K562 (cell line): Measurements from ENCODE around the gene MIX23. TPM values are rescaled to one million over a fixed set of nuclear protein-coding genes. Genes with fewer than 3 reads are reported as not detected.

ENCODE experiments used
- CHD1 ChIP-seq: fragments of 200-600 bp; sonication (generic); IDR thresholded peaks from one replicate; pipeline ENCODE4 v1.6.1; 2012; ENCODE audit warnings: mild to moderate bottlenecking, moderate library complexity, low read length, inconsistent platforms
- GABPB1 ChIP-seq: sonication (generic); formaldehyde crosslinking; IDR thresholded peaks from 2 replicates; pipeline ENCODE4 v1.8.0; 2022; ENCODE audit warnings: mild to moderate bottlenecking, missing genetic modification reagents
- HDAC2 ChIP-seq: fragments of 450-650 bp; IDR thresholded peaks from 2 replicates; pipeline ENCODE4 v1.6.1; 2016; ENCODE audit warnings: mild to moderate bottlenecking
- HDAC3 ChIP-seq: fragments of 450-650 bp; IDR thresholded peaks from 2 replicates; pipeline ENCODE4 v1.6.1; 2018; ENCODE audit warnings: borderline replicate concordance, mild to moderate bottlenecking, moderate library complexity; ENCODE audit not compliant: partially characterized antibody
- MAFF ChIP-seq: IDR thresholded peaks from 2 replicates; pipeline ENCODE4 v1.6.1; 2012; ENCODE audit warnings: low read length, improper control_type of control experiment
- NFXL1 ChIP-seq: fragments of 450-650 bp; formaldehyde crosslinking; IDR thresholded peaks from 2 replicates; pipeline ENCODE4 v1.4.0; 2021; ENCODE audit warnings: mild to moderate bottlenecking
- SREBF2 ChIP-seq: sonication (generic); formaldehyde crosslinking; IDR thresholded peaks from 2 replicates; pipeline ENCODE4 v1.4.0; 2020; ENCODE audit warnings: mild to moderate bottlenecking, missing genetic modification reagents
- SRSF9 ChIP-seq: fragments of 200-400 bp; formaldehyde crosslinking; IDR thresholded peaks from 2 replicates; pipeline ENCODE4 v1.6.1; 2017; ENCODE audit warnings: low read depth, low read length, borderline replicate concordance
- TBL1XR1 ChIP-seq, 2 experiments: IDR thresholded peaks; 2 replicates each; pipeline ENCODE4 v1.6.1; 2012; ENCODE audit warnings: improper control_type of control experiment in 2 of 2, low read length in 2 of 2, mild to moderate bottlenecking in 1 of 2
- TBP ChIP-seq: optimal IDR thresholded peaks from 2 replicates; pipeline ENCODE3; 2011; ENCODE audit warnings: low read depth, low read length, improper control_type of control experiment
- ZNF212 ChIP-seq: fragments of 450-650 bp; formaldehyde crosslinking; IDR thresholded peaks from 2 replicates; pipeline ENCODE4 v1.4.0; 2020; ENCODE audit warnings: mild to moderate bottlenecking
- ZNF41 ChIP-seq: fragments of 250-450 bp; sonication (Bioruptor Pico); conservative IDR thresholded peaks from 2 replicates; pipeline ENCODE4 v1.4.0; 2020; ENCODE audit warnings: mild to moderate bottlenecking
- ZNF699 ChIP-seq: fragments of 250-450 bp; sonication (Bioruptor Pico); IDR thresholded peaks from 2 replicates; pipeline ENCODE4 v1.8.0; 2021; ENCODE audit warnings: mild to moderate bottlenecking, moderate library complexity; ENCODE audit not compliant: insufficient replicate concordance
- polyA plus RNA-seq, 8 experiments: library from polyadenylated mRNA; depleted of rRNA in 4 of 8; stranded (reverse) in 5 of 8; unstranded in 3 of 8; fragments of >200 nt; fragmentation: Nextera tagmentation in 2 of 8; fragmentation: Illumina TruSeq in 1 of 8; extraction: Ambion mirVana in 2 of 8; extraction: Trizol in 1 of 8; gene quantifications; 2 replicates each; pipeline versions ENCODE4 v1.2.1 to v1.2.3, GENCODE V29; 2011 to 2014; ENCODE audit warnings: inconsistent platforms in 1 of 8, missing spikeins in 1 of 8
- total RNA-seq, 7 experiments: library from RNA; depleted of rRNA in 6 of 7; stranded (reverse); fragments of >200 nt in 6 of 7; fragmentation: Illumina TruSeq in 2 of 7; extraction: Trizol in 2 of 7; gene quantifications; 2 replicates each; pipeline versions ENCODE4 v1.2.1 to v1.2.3, GENCODE V29; 2011 to 2021; ENCODE audit warnings: low replicate concordance in 1 of 7
- TF ChIP-seq, protein P1 (sequence below): fragments of 250-450 bp; sonication (Bioruptor Pico); IDR thresholded peaks from 2 replicates; pipeline ENCODE4 v1.8.0; 2022; ENCODE audit warnings: inconsistent platforms, mild to moderate bottlenecking, moderate library complexity, borderline replicate concordance
- TF ChIP-seq, protein P2 (sequence below): fragments of 450-650 bp; IDR thresholded peaks from 2 replicates; pipeline ENCODE4 v1.6.1; 2016; ENCODE audit warnings: low read depth, mild to moderate bottlenecking, moderate library complexity
- TF ChIP-seq, protein P3 (sequence below): sonication (generic); formaldehyde crosslinking; IDR thresholded peaks from 2 replicates; pipeline ENCODE4 v1.8.0; 2022; ENCODE audit warnings: mild to moderate bottlenecking, missing genetic modification reagents

MIX23 gene
- total and polyA plus RNA-seq, 9 of the 15 experiments (the other 6 are each of a cell fraction or from before 2014, with no cell fraction given), result 45.5 to 185 (median 106) TPM

DNA sequence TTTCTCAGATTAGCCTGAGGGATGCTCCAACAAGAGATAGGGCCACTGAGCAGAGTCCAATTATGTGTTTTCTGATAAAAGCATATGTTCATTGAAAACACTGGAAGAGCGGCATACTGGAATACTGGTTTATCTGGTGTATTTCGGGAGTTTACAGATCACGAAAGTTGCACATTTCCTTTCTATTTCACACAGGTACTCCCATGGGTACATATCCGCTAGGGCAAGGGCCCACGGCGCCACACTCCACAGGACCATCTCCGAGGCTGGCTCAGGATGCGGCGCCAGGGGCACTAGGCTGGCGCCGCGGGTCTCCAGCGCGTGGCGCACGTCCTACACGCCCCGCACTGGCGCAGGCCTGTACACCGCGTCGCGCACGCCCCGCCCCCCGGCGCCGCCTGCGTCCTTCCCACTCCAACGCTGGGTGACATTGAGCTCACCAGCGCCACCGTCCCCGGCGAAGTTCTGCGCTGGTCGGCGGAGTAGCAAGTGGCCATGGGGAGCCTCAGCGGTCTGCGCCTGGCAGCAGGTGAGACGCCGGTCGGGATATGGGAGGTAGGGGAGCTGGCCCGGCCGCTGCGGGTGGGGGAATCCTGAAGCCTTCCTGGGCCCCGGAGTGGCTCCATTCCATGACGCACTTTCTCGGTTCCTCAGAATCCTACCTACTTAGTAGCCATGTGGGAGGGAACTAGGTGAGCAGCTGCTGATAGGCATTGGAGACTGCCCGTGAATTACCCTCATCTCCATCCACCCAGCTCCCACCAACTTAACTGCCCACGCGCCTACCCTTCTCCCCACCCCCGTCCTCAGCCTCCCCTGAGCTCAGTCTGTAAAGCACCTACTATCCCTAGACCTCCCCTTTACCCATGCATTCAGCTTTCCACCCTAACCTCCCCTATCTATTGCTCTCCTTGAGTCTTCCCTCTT lies 1.0 kb upstream of the MIX23 start, which contains the start of gene FAM162A (continued):
- no peak for TF ChIP-seq SREBF2
- TF ChIP-seq CHD1, result no peak
- no peak for TF ChIP-seq ZNF212
- TF ChIP-seq, protein P1, sequence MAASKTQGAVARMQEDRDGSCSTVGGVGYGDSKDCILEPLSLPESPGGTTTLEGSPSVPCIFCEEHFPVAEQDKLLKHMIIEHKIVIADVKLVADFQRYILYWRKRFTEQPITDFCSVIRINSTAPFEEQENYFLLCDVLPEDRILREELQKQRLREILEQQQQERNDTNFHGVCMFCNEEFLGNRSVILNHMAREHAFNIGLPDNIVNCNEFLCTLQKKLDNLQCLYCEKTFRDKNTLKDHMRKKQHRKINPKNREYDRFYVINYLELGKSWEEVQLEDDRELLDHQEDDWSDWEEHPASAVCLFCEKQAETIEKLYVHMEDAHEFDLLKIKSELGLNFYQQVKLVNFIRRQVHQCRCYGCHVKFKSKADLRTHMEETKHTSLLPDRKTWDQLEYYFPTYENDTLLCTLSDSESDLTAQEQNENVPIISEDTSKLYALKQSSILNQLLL (CRISPR knock-in tag), result no peak
- no peak for TF ChIP-seq ZNF699 (CRISPR knock-in tag)
- TF ChIP-seq ZNF41, result no peak
- TF ChIP-seq TBL1XR1 (IDR thresholded peaks at IDR 0.05; ENCODE audit: low read length in 2 of 2), result no peak
- no peak for TF ChIP-seq SRSF9
- no peak for TF ChIP-seq HDAC2
- TF ChIP-seq HDAC3, result no peak
- peak; percentile 81 for TF ChIP-seq TBP
- TF ChIP-seq, protein P2, sequence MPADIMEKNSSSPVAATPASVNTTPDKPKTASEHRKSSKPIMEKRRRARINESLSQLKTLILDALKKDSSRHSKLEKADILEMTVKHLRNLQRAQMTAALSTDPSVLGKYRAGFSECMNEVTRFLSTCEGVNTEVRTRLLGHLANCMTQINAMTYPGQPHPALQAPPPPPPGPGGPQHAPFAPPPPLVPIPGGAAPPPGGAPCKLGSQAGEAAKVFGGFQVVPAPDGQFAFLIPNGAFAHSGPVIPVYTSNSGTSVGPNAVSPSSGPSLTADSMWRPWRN, result no peak
- TF ChIP-seq MAFF, result no peak
- TF ChIP-seq, protein P3, sequence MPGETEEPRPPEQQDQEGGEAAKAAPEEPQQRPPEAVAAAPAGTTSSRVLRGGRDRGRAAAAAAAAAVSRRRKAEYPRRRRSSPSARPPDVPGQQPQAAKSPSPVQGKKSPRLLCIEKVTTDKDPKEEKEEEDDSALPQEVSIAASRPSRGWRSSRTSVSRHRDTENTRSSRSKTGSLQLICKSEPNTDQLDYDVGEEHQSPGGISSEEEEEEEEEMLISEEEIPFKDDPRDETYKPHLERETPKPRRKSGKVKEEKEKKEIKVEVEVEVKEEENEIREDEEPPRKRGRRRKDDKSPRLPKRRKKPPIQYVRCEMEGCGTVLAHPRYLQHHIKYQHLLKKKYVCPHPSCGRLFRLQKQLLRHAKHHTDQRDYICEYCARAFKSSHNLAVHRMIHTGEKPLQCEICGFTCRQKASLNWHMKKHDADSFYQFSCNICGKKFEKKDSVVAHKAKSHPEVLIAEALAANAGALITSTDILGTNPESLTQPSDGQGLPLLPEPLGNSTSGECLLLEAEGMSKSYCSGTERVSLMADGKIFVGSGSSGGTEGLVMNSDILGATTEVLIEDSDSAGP (CRISPR knock-in tag), result no peak
- TF ChIP-seq NFXL1 (CRISPR knock-in tag), result no peak
- TF ChIP-seq GABPB1, result peak; percentile 47; the same call in 1 of the 2 replicates
